D721Med (cell line): ENCODE results near the gene CDH13.

Experiments used
- DNase-seq: peaks from one replicate; pipeline ENCODE4 v3.0.0; 2011; ENCODE audit warnings: low spot score; ENCODE audit not compliant: insufficient read length
- FAIRE-seq: peaks from 2 replicates; lab custom pipeline; 2011; peaks lifted over from hg19 to GRCh38; lab: Jason Lieb, UNC
- TF ChIP-seq, protein P1 (sequence below): IDR thresholded peaks from 2 replicates; pipeline ENCODE4 v1.5.1; 2012; ENCODE audit warnings: mild to moderate bottlenecking, control low read depth; ENCODE audit not compliant: insufficient read depth; ENCODE audit errors: missing control alignments

Gene CDH13

DNA sequence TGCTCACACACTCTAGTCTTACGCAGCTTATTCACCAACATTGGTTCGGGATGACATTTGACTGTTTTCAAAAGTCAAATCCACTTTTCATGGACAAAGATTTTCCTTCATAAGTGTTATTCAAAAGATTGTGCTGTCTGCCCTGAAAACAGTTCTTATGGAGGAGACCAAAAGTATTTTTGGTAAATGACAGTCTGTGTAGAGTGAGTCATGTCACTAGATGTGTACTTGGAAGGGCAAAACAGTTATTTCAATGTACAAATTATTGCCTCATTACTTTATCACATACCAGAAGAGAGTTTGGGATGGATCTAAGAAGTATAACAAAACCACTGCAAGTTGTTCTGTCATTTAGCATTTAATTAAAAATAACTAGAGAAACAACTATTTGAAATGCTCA is 265.6 kb downstream of the CDH13 start:
- no peak for FAIRE-seq
- TF ChIP-seq, protein P1, sequence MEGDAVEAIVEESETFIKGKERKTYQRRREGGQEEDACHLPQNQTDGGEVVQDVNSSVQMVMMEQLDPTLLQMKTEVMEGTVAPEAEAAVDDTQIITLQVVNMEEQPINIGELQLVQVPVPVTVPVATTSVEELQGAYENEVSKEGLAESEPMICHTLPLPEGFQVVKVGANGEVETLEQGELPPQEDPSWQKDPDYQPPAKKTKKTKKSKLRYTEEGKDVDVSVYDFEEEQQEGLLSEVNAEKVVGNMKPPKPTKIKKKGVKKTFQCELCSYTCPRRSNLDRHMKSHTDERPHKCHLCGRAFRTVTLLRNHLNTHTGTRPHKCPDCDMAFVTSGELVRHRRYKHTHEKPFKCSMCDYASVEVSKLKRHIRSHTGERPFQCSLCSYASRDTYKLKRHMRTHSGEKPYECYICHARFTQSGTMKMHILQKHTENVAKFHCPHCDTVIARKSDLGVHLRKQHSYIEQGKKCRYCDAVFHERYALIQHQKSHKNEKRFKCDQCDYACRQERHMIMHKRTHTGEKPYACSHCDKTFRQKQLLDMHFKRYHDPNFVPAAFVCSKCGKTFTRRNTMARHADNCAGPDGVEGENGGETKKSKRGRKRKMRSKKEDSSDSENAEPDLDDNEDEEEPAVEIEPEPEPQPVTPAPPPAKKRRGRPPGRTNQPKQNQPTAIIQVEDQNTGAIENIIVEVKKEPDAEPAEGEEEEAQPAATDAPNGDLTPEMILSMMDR = no peak
- no peak for DNase-seq

DNA sequence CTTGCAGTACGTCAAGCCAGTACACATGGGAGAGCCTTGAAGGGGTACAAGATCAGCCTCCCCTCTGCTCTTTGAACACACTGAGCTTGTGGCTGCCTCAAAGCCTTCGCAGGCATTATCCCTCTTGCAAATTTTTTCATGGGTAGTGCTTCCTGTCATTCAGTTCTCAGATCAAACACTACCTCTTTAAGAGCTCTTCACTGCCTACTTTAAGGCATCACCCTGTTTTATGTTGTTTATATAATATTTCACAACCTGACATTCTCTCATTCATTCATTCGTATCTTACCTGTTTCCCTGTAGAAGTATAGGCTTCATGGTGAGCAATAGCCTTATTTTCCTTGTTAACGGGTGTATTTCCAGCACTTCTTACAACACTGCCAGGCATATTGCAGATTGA is 269.1 kb downstream of the CDH13 start:
- DNase-seq (no peak), FAIRE-seq (no peak)
- TF ChIP-seq, protein P1 = no peak

DNA sequence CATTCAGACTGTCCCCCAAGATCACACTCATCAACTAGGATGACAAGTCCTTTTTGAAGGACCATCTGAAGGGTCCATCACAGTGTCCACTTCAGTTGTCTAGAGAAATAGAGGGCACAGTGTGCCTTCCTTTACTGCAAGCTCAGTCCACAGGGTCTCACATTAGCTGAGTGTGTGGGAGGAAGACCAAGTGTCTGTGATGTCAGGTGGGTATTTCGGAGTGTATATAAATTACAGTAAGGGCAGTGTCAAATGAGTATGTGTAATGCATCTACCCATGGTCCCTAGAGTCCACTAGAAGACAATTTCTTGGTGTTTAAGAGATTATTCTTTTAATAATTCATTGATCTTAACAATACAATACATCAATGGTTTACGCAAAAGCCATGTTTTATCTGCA is 272.2 kb downstream of the CDH13 start:
- DNase-seq = no peak
- TF ChIP-seq, protein P1 = no peak
- FAIRE-seq = no peak

DNA sequence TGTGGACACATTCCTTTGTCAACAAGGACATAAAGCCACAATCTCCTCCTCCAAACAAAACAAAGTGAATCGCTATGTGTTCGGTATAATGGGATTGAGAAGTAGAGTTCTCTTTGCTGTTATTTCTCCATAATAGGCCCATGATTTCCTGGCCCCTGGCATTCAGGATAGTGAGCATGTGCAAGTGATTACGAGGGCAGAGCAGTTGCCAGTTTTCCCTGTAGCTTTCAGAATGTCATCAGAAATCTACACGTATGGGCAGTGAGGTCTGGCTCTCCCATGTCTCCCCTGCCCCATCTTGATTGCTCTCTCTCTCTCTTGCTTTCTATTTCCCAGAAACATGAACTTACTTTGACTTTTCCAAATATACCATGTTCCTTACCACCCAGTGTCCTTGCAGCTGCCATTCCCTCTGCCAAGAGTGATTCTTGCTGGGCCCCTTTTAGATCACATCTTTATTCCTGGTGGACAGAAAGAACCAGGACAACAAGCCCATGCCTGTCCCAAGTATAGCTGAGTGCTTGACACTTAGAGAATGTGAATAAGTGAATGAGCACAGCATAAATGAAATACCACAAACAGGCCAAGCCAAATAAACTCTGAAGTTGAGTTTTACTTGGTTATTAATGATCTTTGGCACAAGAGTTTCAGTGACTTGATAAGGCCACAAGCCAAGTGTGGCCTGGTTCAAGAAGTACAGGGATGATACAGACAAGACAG is 273.1 kb downstream of the CDH13 start:
- DNase-seq = no peak
- TF ChIP-seq, protein P1 = no peak
- no peak for FAIRE-seq

DNA sequence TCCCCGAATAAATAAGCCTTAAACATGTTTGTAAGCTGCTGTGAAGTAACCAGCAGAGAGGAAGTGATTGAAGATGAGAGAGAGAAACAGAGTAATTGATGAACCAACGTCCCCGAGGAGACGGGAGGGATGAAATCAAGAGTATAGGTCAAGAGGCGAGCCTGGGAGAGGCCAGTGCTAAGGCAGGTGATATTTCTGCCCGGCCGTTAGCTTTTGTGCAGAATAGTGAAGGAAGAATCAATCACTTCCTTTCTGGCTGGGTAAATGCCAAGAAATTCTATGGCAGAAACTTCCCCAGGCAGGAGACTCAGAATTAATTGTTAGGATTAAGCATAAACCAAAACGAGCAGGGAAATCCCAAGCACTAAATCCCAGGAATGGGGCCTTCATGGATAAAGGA is 273.8 kb downstream of the CDH13 start:
- TF ChIP-seq, protein P1 = no peak
- no peak for DNase-seq
- no peak for FAIRE-seq

DNA sequence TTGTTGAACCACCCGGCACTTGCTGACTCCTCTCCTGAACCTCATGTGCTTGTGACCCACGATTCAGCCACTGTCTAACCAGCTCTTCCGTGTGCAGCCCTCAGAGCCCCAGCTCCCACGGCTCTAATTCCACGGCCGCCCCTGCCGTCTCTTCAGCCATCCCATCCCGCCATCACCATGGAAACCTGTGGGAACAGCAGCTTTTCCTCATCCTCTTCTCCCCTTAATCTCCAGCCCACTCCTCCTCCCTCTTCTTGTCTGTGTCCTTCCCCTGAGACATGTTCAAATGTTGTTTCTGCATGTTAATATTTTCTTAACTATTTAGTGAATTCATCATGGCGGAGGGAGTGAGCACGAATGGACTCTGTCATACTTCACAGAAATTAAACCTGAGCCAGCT is 285.2 kb downstream of the CDH13 start:
- FAIRE-seq (no peak), DNase-seq (no peak)
- TF ChIP-seq, protein P1 = no peak

DNA sequence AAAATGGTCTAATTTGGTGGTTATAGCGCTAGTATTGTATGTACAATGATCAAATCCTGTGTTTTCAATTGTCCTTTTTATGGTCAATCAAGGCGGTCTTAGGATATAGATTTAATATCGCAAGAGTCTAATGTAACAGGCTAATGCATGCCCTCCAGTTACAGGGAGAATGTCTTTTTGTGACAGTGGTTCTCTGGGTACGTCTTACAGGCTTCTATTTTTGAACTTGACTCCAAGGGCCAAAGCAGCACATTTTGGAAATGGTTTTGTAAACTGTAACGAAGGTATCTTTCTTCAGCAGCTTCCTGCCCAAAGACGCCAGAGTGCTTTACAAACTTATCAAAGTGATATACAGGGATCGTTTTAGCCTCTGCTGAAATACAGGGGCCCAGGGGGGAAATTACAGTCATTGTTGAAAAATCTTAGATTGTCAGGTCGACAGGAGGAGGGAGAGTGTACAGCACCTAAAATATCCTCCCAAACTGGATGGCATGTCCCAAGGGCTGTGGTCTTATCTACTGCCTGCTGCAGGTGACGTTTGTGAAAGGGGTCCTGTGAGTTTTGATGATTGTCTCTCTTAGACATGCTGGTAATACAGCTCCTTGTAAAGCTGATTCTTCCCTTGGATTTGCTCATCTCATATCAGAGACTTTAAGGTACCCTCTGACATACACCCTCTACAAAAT is 288.5 kb downstream of the CDH13 start:
- FAIRE-seq = no peak
- TF ChIP-seq, protein P1 = no peak
- no peak for DNase-seq
